Smooth muscle cell of the brain vasculature (primary cell): ENCODE data around the gene ELFN1.

ENCODE experiments used
- DNase-seq: peaks from one replicate; pipeline ENCODE4 v3.0.0-alpha.2; 2012; ENCODE audit warnings: low read depth, low spot score

The ELFN1 gene

DNA sequence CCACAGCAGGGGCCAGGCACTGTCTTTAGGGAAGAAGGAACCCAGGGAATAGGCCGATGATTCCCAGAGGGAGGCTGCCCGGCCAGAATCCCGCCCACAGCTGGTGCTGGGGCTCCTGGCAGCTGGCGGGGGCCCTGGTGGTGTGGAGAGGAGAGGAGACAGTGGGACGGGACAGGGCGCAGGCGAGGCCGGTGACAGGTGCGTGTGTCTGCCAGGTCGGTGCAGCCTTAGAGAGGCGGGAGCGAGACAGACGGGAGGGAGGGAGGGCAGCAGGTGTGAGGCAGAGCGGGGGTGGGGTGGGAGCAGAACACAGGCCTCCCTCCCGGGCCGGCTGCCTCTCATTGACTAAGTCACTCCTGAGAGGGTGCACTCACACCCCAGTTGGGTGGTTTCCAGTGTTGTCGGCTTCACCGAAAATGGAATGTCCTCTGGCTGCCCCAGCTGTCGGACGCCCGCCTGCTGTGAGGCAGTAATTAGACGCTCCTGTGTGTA, 55.2 kb downstream of the ELFN1 start:
- no peak for DNase-seq

DNA sequence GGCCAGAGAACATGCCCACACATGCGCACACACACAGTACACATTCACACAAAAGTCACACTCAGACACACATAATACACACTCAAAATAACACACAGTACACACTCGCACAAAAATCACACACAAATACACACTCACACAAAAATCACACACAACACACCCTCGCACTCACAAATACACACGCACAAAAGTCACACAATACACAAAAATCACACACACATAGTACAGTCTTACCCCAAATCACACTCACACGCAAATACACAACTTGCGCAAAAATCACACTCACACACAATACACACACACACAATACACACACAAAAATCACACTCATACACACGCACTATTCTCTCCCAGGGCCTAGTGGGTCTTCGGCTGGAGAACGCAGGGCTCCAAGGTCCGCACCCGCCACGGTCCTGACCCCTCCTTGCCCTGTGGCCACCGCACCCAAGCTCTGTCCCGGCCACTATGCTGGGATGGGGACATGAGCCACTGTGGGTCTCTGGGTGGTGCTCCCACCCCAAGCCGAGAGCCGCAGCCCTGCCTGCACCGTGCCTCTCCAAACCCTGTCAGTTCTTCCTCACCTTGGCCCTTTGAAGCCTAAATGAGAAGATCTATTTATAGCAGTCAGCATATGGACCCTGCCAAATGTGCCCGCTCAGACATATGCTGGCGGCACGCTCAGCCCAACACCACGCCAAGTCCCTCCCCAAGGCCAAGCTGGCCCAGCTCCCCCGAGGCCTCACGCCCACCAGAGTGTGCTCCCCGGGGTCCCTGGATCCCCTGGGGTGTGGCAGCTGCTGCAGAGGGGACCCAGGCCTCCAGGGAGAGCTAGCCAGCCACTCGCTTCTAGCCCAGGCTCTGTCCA, 55.9 kb downstream of the ELFN1 start:
- no peak for DNase-seq

DNA sequence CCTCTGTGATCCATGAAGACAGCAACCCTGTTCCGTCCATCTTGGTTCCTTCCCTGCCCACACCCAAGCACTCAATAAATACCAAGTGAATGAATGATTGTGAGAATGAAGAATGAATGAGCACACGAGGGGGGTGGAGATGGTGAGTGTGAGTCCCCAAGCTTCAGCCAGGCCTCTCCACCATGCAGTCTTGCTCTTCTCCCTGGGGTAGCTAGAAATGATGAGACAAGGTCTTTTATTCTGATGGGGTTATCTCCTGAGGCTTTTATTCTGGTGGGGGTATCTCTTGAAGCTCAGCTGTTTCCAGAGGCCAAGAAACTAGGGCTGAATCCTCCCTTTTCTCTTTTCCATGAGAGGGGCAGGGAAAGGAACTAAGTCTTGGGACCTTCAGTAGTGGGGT, 57.0 kb downstream of the ELFN1 start:
- DNase-seq = no peak

DNA sequence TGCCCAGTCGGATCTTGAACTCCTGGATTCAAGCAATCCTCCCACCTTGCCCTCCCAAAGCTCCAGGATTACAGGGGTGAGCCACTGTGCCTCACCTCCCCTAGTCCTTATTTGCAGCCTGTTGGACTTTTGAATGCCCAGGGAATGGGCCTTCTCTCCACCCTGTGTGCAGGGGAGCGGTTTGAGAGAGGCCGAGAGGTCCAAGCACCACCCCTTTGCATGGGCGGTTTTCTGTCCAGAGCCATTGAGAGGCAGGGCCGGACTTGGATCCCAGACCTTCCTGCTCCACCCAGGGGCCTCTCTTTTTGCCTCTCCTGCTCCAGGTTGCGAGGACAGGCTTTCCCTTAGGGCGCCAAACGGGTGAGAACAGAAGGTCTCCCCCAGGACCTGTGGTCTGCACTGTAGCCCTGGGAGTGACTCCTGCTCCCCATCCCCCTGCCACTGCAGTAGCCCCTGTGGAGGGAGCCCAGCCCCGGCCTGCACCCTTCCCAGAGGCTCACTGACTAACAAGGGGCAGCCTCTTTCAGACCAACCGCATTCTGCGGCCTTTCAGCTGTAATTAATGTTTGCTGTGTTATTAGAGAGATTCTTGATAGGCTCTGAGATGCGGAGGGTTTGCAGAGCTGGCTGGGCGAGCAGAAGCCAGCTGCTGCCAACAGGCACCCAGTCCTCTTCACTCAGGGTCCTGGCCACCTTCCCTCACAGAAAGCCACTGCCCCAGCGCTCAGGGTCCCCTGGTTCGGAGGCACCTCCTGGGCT, 57.9 kb downstream of the ELFN1 start:
- DNase-seq = no peak

DNA sequence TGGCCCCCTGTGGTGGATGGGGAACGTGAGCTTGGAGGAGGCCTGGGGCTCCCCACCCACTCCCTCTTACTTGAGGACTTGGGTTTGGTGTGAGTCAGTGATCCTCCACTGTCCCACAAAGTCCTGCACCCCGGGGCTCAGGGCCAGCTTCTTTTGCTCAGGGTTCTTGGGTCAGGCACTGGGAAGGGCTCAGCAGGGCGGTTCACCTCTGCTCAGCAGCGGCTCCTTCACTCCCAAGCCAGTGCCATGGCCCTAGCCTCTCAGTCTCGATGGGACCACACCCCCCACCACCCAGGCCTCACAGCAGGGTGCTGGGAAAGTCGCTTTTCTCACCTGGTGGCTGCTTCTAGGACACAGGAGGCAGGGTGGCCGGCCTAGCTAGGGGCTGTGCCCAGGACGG, 59.1 kb downstream of the ELFN1 start:
- DNase-seq = no peak

DNA sequence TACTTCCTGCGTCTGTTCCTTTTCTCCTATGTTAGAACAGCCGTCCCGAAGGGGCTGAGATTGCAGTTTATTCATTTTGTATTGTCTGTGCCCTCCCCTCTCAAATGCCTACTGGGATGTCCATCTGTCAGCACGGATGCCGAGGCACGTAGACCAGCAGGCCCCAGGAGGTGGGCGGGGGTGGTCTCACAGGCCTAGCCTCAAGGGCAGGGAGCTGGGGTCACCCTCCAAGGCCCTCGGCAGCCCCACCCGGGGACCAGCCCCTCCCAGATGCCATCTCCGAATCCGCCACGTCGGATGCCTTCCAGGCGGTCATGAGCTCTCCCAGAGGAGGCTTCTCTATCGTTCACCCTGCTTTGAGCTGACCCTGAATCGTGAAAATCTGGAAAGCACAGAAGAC, 59.7 kb downstream of the ELFN1 start:
- DNase-seq = no peak

GRCh38 chr7:1732072-1732471, 62.0 kb downstream of the ELFN1 start:
- no peak for DNase-seq

GRCh38 chr7:1732645-1733044, 62.6 kb downstream of the ELFN1 start:
- no peak for DNase-seq

GRCh38 chr7:1733206-1733907, 63.3 kb downstream of the ELFN1 start:
- no peak for DNase-seq

DNA sequence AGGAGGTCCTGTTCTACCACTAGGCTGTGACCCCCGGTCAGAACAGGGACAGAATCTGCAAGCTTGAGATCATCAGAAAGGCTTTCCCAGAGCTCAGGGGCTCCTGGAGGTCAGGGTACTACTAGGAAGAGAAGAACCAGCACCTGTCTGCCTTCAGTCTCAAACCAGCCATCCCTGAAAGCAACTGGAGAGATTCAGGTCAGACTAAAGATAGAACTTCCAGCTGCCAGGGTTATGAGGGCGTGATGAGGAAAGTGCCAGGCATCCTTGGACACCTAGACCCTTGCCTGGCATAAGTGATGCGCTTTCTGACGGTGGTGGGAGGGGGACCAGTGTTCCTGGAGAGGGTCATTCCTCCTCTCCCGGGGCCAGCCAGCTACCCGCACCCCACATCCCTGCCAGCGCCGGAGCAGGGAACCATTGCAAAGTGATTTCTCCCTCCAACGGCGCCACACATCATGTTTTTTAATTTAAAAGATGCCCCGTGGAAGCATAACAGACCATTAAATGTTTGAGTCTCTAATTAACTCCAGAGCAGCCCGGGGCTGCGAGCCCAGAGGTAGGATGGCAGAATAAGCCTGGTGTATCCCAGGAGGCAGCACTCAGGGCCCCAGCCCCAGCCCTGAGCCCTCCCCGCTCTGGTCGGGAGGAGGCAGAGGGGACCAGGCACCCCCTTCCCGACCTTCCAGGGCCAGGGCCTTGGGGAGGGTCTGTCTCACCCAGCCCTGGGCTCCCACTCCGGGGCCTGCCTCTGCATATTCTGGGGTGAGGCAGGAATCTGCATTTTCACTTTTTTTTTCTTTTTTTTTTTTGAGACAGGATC, 64.0 kb downstream of the ELFN1 start:
- no peak for DNase-seq

DNA sequence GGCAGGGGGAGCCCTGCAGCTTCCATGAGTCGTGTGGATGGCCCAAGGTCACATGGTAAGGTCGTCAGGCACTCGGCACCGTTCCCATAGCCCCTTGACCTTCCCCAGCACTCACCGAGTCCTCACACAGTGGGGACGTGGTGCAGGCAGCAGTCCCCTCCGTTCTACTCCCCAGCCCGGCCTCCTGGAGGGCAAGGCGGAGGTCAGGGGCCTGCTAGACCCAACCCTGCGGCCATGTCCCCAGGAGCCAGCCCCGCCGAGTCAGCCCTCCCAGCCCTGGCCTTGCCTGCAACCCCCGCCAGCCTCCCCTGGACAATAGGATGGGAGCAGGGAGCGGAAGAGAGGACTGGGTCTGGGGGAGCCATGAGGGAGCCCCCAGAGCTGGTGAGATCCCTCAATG, 65.2 kb downstream of the ELFN1 start:
- no peak for DNase-seq

- DNase-seq = no peak
Observed at GRCh38 chr7:1735806-1736483, 65.9 kb downstream of the ELFN1 start.

GRCh38 chr7:1736484-1736817, 66.4 kb downstream of the ELFN1 start:
- DNase-seq = no peak

DNA sequence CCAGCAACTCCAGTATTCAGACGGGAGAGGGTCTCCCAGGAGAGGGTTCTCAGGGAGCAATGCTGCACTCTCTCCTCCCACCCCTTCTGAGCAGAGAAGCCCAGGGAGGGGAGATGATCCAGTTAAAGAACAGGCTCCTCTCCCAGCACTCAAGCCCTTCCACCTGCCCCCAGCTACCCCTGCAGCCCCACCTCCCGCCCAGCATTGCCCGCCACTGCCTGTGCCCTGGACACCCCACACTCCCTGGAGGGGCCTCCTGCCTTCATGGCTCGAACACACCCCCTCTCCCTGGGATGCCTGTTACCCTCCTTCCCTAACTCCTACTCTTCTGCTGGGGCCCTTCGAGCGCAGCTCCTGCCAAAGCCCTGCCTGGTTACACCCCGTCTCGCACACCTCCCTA, 66.8 kb downstream of the ELFN1 start:
- no peak for DNase-seq

- no peak for DNase-seq
Observed at GRCh38 chr7:1737523-1737922, 67.4 kb downstream of the ELFN1 start.

DNA sequence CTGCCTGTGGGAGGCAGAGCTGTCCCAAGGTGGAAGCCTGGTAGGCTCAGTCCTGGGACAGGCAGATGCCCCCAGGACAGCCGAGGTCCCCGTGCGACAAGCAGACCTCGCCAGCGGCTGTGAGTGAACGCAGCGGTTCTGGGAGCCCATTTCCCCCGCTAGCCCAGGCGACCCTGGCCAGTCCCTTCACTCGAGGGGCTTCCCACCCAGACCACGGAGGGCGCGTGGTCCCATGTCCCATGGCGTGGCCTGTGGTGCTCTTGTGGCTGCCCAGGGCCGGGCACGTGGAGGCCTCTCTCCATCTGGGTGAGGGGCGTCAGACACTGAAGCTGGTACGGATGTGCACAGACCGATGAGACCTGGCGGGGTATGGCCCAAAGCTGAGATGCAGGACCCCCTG, 67.9 kb downstream of the ELFN1 start:
- no peak for DNase-seq

DNA sequence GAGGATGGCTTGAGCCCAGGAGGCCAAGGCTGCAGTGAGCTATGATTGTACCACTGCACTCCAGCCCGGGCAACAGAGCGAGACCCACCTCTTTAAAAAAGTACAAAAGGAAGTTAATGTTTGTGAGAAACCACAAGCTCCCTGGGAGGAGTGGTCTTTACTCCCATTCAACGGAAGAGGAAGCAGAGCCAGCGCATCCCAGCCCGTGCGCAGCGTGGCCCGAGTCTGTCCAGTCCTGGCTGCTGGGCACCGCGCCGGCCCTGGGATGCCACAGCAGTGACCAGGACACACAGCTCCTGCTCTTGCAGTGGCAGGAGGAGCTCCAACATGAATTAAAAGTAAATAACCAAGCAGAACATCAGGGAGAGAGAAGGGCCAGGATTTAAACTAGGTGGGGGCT, 68.4 kb downstream of the ELFN1 start:
- DNase-seq = no peak

DNA sequence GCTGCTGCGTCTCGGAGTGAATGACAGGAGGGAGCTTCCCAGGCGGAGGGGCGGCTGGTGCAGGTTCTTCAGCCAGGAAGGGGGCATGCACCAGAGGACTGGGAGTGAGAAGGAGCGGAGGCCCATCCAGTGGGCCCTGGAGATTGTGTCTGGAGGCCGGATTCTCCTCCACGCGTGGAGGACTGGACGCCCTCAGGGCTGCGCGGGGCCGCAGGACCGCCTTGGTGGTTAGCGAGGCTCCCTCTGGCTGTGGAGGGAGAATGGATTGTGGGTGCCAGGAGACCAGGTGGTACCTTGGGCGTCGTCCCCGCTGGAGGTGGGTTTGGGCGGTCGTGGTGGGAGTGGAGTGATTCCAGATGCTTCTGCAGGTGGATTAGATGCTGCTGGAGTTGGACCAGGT, 68.9 kb downstream of the ELFN1 start:
- DNase-seq = no peak

GRCh38 chr7:1739593-1739992, 69.5 kb downstream of the ELFN1 start:
- no peak for DNase-seq

GRCh38 chr7:1740214-1740613, 70.1 kb downstream of the ELFN1 start:
- no peak for DNase-seq

GRCh38 chr7:1741246-1741645, 71.2 kb downstream of the ELFN1 start:
- DNase-seq = no peak
